ENCODE measurements around the gene HS6ST1. TPM values are rescaled to one million over a fixed set of nuclear protein-coding genes. Genes with fewer than 3 reads are reported as not detected.
A peak's percentile ranks its signal among the peaks of the same experiment; 100 is the strongest.

The HS6ST1 gene
- total RNA-seq, 2 experiments from 2014 or later: 7.1 to 8.7 TPM

- Mint-ChIP-seq H3K9me3 (no peaks in the 10 kb centered on the region), H3K4me3 (no peak overlapping the region), H3K27ac (no peak overlapping the region), H3K36me3 (ENCODE audit: low read depth) (no peaks in the 10 kb centered on the region), H3K4me1 (ENCODE audit: low read depth) (no peaks in the 10 kb centered on the region), H3K27me3 (no peaks in the 10 kb centered on the region)
- intact Hi-C loops (cut with DNase I, micrococcal nuclease): no loop called here
- H3K4me1 ChIP-seq (ENCODE audit: insufficient read depth, low read length): no peaks in the 10 kb centered on the region
- POLR2A ChIA-PET: no interaction called here
- H3K36me3 ChIP-seq (ENCODE audit: insufficient read depth, low read length): no peaks in the 10 kb centered on the region
- DNase-seq (peak in 1 of 14 experiments; percentile 19), ATAC-seq (ENCODE audit: poor library complexity) (no peak)
- no peaks in the 10 kb centered on the region for H3K27me3 ChIP-seq (ENCODE audit: control insufficient read depth in 1 of 2, insufficient read depth in 2 of 2, low read length in 2 of 2)
- H3K27ac ChIP-seq (ENCODE audit: low read depth in 1 of 2, low read length in 2 of 2): no peak overlapping the region
- CTCF ChIA-PET: no interaction called here
- no peaks in the 10 kb centered on the region for H3K9me3 ChIP-seq (ENCODE audit: control insufficient read depth in 1 of 2, insufficient read depth in 1 of 2, low read length in 2 of 2)
- no peak for TF ChIP-seq CTCF (IDR thresholded peaks at IDR 0.05)
- no peak overlapping the region for H3K4me3 ChIP-seq (ENCODE audit: low read length)
Measured at GRCh38 chr2:128365217-128365905, 46.7 kb upstream of the HS6ST1 start.

- intact Hi-C loops (cut with DNase I, micrococcal nuclease): no loop called here
- H3K4me3 Mint-ChIP-seq: no peak overlapping the region
Measured at GRCh38 chr2:128364441-128364911, 45.8 kb upstream of the HS6ST1 start.

GRCh38 chr2:128363934-128364361 is 45.3 kb upstream of the HS6ST1 start:
- Histone ChIP-seq H3K36me3 (ENCODE audit: insufficient read depth, low read length) (no peaks in the 10 kb centered on the region), H3K9me3 (ENCODE audit: control insufficient read depth in 1 of 2, insufficient read depth in 1 of 2, low read length in 2 of 2) (no peaks in the 10 kb centered on the region), H3K4me1 (ENCODE audit: insufficient read depth, low read length) (no peaks in the 10 kb centered on the region), H3K4me3 (ENCODE audit: low read length) (no peak overlapping the region), H3K27me3 (ENCODE audit: control insufficient read depth in 1 of 2, insufficient read depth in 2 of 2, low read length in 2 of 2) (no peaks in the 10 kb centered on the region), H3K27ac (ENCODE audit: low read depth in 1 of 2, low read length in 2 of 2) (no peak overlapping the region)
- no peaks in the 10 kb centered on the region for H3K4me1 Mint-ChIP-seq (ENCODE audit: low read depth)
- intact Hi-C loops (cut with DNase I, micrococcal nuclease): loop anchor here in 1 of 2 experiments (2.0 kb wide), 1 partner anchor 63 kb away; no protein-coding TSS in a partner anchor
- no peak overlapping the region for H3K27ac Mint-ChIP-seq
- H3K36me3 Mint-ChIP-seq (ENCODE audit: low read depth): no peaks in the 10 kb centered on the region
- DNase-seq (no peak), ATAC-seq (ENCODE audit: poor library complexity) (no peak)
- POLR2A ChIA-PET: no interaction called here
- CTCF ChIA-PET: no interaction called here
- no peak for TF ChIP-seq CTCF (IDR thresholded peaks at IDR 0.05)
- no peaks in the 10 kb centered on the region for H3K27me3 Mint-ChIP-seq
- no peaks in the 10 kb centered on the region for H3K9me3 Mint-ChIP-seq
- no peak overlapping the region for H3K4me3 Mint-ChIP-seq

More at GRCh38 chr2:128364441-128364911, 45.8 kb upstream of the HS6ST1 start:
- Mint-ChIP-seq H3K27me3 (no peaks in the 10 kb centered on the region), H3K27ac (no peak overlapping the region), H3K9me3 (no peaks in the 10 kb centered on the region), H3K36me3 (ENCODE audit: low read depth) (no peaks in the 10 kb centered on the region), H3K4me1 (ENCODE audit: low read depth) (no peaks in the 10 kb centered on the region)
- no peaks in the 10 kb centered on the region for H3K9me3 ChIP-seq (ENCODE audit: control insufficient read depth in 1 of 2, insufficient read depth in 1 of 2, low read length in 2 of 2)
- no peaks in the 10 kb centered on the region for H3K4me1 ChIP-seq (ENCODE audit: insufficient read depth, low read length)
- H3K27ac ChIP-seq (ENCODE audit: low read depth in 1 of 2, low read length in 2 of 2): no peak overlapping the region
- no peaks in the 10 kb centered on the region for H3K36me3 ChIP-seq (ENCODE audit: insufficient read depth, low read length)
- ATAC-seq (ENCODE audit: poor library complexity) (no peak), DNase-seq (no peak)
- ChIA-PET CTCF (no interaction called here), POLR2A (no interaction called here)
- no peak for TF ChIP-seq CTCF (IDR thresholded peaks at IDR 0.05)
- H3K4me3 ChIP-seq (ENCODE audit: low read length): no peak overlapping the region
- H3K27me3 ChIP-seq (ENCODE audit: control insufficient read depth in 1 of 2, insufficient read depth in 2 of 2, low read length in 2 of 2): no peaks in the 10 kb centered on the region
